T-helper 1 cell treated with Interleukin-12 subunit alpha and Interleukin-12 subunit beta and Interleukin-4 antibody, amounts not matched to agents 30 ng/mL and 1 ng/mL, for 36 hours (primary cell): Measurements from ENCODE around the gene NPEPL1. TPM values are rescaled to one million over a fixed set of nuclear protein-coding genes. Genes with fewer than 3 reads are reported as not detected.
"Not testable (repeated sequence)": the region's sequence is repeated elsewhere in the genome, so short reads cannot be mapped to it uniquely, and the experiment has no call there.

ENCODE experiments used
- intact Hi-C: fragments of 100-400 bp; cut with micrococcal nuclease; formaldehyde crosslinking; loops from one replicate; pipeline ENCODE4 v1.15.1; 2024
- total RNA-seq: library from RNA; stranded (reverse); gene quantifications from 2 replicates; pipeline ENCODE4 v1.2.3, GENCODE V29; 2022

NPEPL1 gene, protein sequence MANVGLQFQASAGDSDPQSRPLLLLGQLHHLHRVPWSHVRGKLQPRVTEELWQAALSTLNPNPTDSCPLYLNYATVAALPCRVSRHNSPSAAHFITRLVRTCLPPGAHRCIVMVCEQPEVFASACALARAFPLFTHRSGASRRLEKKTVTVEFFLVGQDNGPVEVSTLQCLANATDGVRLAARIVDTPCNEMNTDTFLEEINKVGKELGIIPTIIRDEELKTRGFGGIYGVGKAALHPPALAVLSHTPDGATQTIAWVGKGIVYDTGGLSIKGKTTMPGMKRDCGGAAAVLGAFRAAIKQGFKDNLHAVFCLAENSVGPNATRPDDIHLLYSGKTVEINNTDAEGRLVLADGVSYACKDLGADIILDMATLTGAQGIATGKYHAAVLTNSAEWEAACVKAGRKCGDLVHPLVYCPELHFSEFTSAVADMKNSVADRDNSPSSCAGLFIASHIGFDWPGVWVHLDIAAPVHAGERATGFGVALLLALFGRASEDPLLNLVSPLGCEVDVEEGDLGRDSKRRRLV
- total RNA-seq, result 27.4 and 30.8 TPM in 2 replicates

DNA sequence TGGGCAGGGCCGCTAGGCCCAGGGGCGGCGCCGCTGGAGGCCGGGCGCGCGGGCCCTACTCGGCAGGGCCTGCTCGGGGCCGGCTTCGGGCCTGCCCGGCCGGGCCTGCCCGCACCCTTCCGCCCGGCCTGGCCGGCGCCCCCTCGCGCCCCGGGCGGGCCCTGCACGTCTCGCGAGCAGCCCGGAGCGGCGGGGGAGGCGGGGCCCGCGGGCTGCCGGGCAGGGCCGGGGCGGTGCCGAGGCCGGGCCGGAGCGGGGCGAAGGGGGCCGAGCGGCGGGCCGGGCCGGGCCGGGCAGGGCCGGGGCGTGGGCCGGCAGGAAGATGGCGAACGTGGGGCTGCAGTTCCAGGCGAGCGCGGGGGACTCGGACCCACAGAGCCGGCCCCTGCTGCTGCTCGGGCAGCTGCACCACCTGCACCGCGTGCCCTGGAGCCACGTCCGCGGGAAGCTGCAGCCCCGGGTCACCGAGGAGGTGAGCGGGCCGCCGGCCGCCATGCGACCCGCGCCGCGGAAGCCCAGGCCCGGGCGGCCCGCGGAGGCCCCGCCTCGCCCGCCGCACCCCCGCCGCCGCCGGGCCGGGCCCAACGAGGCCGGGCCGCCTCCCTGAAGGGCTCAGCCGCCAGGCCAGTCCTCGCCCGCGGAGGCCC lies at the start of gene NPEPL1:
NPEPL1 (plus strand) TSS at position 222 of the 647 bp plus-strand sequence; CDS start at position 323, 101 bp downstream.
- intact Hi-C loops, result loop anchor here (1.0 to 5.0 kb wide), 3 partner anchors 32 to 455 kb away; no protein-coding TSS in a partner anchor

DNA sequence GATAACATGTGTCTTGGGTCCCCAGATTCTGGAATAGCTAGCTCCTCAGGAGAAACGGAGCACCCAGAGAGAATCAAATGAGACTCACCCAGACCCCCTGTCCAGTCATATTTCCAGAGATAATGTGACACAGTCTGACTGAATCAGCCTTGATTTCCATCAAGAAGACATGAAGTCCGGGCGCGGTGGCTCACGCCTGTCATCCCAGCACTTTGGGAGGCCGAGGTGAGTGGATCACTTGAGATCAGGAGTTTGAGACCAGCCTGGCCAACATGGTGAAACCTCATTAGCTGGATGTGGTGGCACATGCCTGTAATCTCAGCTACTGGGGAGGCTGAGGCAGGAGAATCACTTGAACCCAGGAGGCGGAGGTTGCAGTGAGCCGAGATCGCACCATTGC lies 49.7 kb upstream of the NPEPL1 start:
- intact Hi-C loops, result not testable (repeated sequence)

DNA sequence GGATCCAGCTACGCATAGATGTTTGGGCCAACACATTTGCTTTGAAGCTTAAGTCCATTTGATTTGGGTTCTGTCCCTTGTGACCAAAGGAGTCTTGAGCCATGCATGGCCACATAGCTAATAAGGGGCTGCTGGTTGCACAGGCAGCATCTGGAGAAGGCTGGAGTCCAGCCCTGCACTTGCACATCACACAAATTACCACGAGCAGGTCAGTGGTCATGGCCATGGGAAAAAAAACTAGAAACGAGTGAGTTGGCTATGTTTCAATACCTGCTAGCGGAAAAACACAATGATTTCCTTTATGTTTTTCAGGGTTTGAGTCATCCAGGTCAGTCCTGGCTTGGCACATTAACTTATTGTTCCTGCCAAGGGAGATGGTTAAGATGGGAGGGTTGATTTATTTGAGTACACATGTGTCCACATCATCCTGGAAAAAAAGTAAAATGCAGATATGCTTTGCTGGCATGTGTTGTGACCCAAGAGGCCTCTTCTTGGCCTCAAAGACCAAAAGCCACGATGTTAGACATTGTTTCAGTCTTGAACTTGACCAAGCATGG lies 47.1 kb upstream of the NPEPL1 start:
- intact Hi-C loops, result loop anchor here (5.0 kb wide), 1 partner anchor 442 kb away; no protein-coding TSS in a partner anchor

DNA sequence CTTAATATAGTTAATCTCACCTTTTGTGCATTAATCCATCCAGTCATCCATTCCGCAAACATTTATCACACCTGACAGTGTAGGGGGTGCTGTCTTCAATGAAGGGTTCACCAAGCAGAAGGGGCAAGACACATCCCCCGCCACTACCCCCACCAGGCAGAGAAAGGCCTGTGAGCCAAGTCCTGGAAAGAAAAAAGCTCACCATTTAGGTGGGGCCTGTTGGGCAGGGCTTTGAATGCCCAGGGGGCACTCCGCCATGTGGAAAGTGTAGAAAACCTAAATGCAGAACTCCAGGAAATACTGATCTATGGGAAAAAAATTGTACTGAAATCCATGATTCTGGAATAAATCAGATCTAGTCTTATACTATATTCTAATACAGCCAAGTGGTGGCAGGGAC lies 46.3 kb upstream of the NPEPL1 start:
- intact Hi-C loops, result loop anchor here (5.0 kb wide), 1 partner anchor 441 kb away; no protein-coding TSS in a partner anchor

- intact Hi-C loops, result loop anchor here (1.0 to 5.0 kb wide), 3 partner anchors 193 to 441 kb away; partner anchors contain the start of gene GNAS
Observed at GRCh38 chr20:58646703-58647102, 45.9 kb upstream of the NPEPL1 start.

GRCh38 chr20:58647162-58647795 lies 45.3 kb upstream of the NPEPL1 start:
- intact Hi-C loops, result loop anchor here (1.0 to 5.0 kb wide), 3 partner anchors 192 to 440 kb away; partner anchors contain the start of gene GNAS

DNA sequence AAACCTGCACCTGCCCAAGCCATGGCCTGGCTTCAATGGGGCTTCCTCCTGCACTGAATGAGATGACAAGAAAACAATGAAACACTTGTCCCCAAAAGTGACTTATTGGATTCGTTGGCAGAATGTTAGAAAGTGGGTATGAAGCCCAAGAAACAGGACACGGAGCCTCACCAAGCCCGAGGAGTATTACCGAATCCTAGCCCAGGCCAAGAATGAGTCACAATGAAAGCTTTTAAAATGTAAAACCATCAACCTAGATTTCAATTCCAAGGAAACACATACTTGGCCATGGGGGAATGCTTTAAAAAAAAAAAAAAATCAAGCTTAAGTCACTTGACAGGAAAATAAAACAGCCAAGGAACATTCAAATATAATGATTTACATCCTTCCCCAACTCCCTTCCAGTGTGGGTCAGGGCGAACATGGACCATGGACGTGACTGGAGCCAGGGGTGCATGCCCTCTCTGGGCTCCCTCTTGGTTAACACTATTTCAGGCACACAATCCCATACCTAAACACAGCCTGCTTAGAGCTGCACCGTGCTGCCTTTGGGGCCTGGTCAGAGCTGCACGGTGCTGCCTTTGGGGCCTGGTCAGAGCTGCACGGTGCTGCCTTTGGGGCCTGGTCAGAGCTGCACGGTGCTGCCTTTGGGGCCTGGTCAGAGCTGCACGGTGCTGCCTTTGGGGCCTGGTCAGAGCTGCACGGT lies 44.7 kb upstream of the NPEPL1 start:
- intact Hi-C loops, result loop anchor here (1.0 to 5.0 kb wide), 3 partner anchors 191 to 439 kb away; partner anchors contain the start of gene GNAS

- intact Hi-C loops, result loop anchor here (5.0 kb wide), 1 partner anchor 439 kb away; no protein-coding TSS in a partner anchor
Observed at GRCh38 chr20:58648502-58648825, 44.1 kb upstream of the NPEPL1 start.

- intact Hi-C loops, result loop anchor here (1.0 to 10.0 kb wide), 4 partner anchors 243 to 1293 kb away; partner anchors contain the start of genes FAM217B, PMEPA1 and PPP1R3D
Observed at GRCh38 chr20:58649288-58650180, 43.1 kb upstream of the NPEPL1 start.

DNA sequence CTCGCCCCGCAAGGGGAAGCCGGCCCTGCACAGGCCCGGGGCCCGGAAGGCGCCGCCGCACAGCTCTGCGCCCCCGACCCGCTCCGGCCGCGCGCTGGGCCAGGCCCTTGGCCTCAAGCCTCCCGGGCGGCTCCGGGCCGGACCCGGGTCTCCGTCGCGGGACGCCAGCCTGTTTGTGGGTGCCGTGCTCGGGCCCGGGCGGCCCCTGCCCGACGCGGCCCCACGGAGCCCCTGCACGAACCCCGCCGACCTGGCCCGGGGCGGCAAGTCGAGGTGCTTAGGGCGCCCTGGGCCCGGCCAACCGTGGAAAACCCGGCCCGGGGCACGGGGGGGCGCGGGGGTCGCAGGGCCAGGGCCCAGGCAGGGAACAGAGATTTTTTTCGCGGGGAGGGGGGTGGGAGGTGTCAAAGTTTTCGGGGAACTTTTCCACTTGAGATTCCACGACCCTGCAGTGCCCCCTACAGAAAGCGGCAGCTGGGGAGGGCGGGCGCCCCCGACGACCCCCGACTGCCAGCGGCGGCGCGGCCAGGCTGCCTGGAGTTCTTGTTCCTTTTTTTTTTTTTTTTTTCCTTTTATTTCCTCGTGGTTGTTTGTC lies 42.3 kb upstream of the NPEPL1 start:
- intact Hi-C loops, result loop anchor here (1.0 to 10.0 kb wide), 3 partner anchors 242 to 1292 kb away; partner anchors contain the start of genes FAM217B, PMEPA1 and PPP1R3D

- intact Hi-C loops, result loop anchor here (1.0 to 10.0 kb wide), 5 partner anchors 52 to 1291 kb away; partner anchors contain the start of genes FAM217B, NELFCD, PMEPA1 and PPP1R3D
Observed at GRCh38 chr20:58650776-58651558, 41.6 kb upstream of the NPEPL1 start, which contains the start of gene STX16. Gene STX16 (plus strand): TSS chr20:58651283. CDS start chr20:58652007, 724 bp downstream.

DNA sequence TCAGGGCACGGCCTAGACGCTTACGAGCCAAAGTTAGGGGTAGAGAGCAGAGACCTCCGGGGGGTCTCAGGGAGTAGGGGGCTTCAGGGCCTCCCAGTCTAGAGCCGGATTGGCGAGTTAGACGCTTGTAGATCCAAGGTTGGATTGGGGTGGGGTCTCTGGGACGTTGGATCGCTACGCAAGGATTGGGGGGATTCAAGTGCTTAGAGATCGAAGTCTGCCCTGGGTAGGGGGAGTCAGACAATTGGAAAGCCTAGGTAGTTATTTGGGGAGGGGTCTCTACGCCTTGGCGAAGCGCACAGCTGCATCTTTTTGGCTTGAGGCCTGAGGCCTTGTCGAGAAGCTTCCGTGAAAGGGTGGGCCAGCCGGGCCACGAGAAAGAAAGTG lies 41.0 kb upstream of the NPEPL1 start:
- intact Hi-C loops, result loop anchor here (1.0 to 10.0 kb wide), 4 partner anchors 52 to 1291 kb away; partner anchors contain the start of genes FAM217B, NELFCD, PMEPA1 and PPP1R3D

DNA sequence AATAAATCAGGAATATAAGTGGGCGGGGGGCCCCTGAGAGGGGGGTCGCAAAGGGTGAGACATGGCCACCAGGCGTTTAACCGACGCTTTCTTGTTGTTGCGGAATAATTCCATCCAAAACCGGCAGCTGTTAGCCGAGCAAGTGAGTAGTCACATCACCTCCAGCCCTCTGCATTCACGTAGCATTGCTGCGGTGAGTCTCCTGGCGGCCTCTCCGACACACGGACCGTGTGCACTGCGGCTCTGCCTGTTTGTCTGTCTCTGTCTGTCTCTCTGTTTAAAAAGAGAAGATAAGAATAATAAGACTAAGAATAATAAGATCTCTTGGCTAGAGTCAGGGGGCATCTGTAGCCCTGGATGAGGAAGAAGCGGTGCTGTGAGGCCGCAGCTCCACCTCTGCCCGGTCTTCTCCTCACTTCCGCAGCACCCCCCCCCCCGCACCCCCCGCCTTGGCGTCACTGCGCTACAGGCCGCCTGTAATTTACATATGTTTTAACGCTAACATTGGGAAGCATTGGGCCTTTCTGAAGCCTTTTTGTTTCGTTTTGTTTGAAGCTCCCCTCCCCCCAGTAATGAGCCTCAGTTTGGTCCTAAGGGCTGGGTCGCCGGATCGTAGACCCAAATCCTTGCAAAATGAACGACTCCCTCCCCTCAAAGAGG lies 40.5 kb upstream of the NPEPL1 start:
- intact Hi-C loops, result loop anchor here (1.0 to 10.0 kb wide), 14 partner anchors 9 to 1290 kb away; partner anchors contain the start of genes ATP5F1E, FAM217B, NELFCD and PMEPA1

DNA sequence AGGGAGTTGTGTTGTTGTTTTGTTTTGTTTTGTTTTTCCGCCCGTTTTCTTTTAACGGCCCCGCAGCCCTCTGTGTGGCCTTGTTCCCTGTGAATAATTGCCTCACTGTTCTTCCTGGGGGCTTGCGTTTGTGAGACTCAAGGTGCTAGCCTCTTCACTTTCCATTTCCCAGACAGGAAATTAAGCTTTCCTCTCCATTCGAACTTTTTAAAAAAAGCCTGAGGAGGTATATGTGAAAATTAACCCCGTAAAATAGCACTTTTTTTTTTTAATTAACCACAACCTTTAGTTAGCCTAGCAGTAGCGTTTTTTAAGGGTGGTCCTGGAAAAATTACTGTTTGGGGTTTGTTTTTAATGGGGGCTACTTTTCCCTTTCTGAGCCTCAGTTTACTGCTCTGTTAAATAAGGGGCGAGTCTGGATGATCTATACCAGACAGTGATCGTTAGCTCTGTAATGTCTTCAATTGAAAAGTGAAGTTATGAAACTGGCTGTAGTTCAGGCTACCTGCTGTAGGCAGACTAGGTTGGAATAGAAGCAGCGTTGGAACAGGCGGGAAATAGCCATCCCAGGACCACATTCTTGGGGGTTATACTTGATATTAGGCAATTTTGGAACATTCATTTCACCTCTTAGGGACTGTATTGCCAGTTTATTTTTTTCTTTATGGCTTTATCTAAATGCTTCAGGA lies 39.9 kb upstream of the NPEPL1 start:
- intact Hi-C loops, result loop anchor here (1.0 to 10.0 kb wide), 13 partner anchors 9 to 1290 kb away; partner anchors contain the start of genes ATP5F1E, FAM217B, NPEPL1 and PMEPA1

GRCh38 chr20:58654337-58654736 lies 38.3 kb upstream of the NPEPL1 start:
- intact Hi-C loops, result loop anchor here (5.0 to 10.0 kb wide), 2 partner anchors 940 to 1288 kb away; partner anchors contain the start of genes FAM217B, PMEPA1 and PPP1R3D
